K562 (cell line): ENCODE data around the gene SOBP. TPM values are rescaled to one million over a fixed set of nuclear protein-coding genes. Genes with fewer than 3 reads are reported as not detected.
A peak's percentile ranks its signal among the peaks of the same experiment; 100 is the strongest.

Source experiments
- ATAC-seq: fragments of 200-7000 bp; cut with Tn5 transposase; 3 replicates; pipeline ENCODE4 v1.9.1; 2020; ENCODE audit warnings: moderate library complexity
- BruUV-seq: library from RNA; stranded (reverse); fragments of 400-500 nt; replicated peaks from 2 replicates; lab custom pipeline; 2021; lab: Mats Ljungman, UMichigan
- CTCF ChIA-PET: fragments of 300-600 bp; formaldehyde crosslinking; extraction: SDS; loops from one replicate; lab custom pipeline; 2021; ENCODE audit warnings: low intra/inter-chr PET ratio; lab: Yijun Ruan, JAX
- POLR2A ChIA-PET: fragments of 300-600, 350-650 bp; sonication (Branson Sonifier 250); formaldehyde crosslinking; extraction: SDS; loops from one replicate; lab custom pipeline; 2021; ENCODE audit warnings: antibody characterized with exemption, inconsistent platforms; lab: Yijun Ruan, JAX
- DNase-seq, 4 experiments: peaks; one replicate each; pipeline versions ENCODE4 v3.0.0 to v3.0.0-alpha.2; 2011 to 2018; ENCODE audit warnings: low spot score in 3 of 4, mixed read lengths in 3 of 4; ENCODE audit errors: extremely low read depth in 1 of 4
- FAIRE-seq: peaks from 2 replicates; lab custom pipeline; 2011; peaks lifted over from hg19 to GRCh38; lab: Jason Lieb, UNC
- H2AFZ ChIP-seq: 2 replicates; pipeline ENCODE4 v1.6.0; 2011; ENCODE audit warnings: low read depth, low read length, control low read depth, inconsistent platforms
- H3K27ac ChIP-seq: fragments of 200-600 bp; 3 replicates; pipeline ENCODE4 v1.8.0; 2011; ENCODE audit warnings: low read depth, mild to moderate bottlenecking, control low read depth, inconsistent platforms, low read length, moderate library complexity, mixed read lengths; ENCODE audit errors: extremely low read depth
- H3K27me3 ChIP-seq, 2 experiments: fragments of 300-600 bp in 1 of 2; 2 replicates in 1 of 2; 3 replicates in 1 of 2; pipeline versions ENCODE4 v1.6.0 to v1.8.0; 2011; ENCODE audit warnings: inconsistent platforms in 2 of 2, low read length in 2 of 2, mild to moderate bottlenecking in 1 of 2, mixed read lengths in 1 of 2, moderate library complexity in 1 of 2; ENCODE audit not compliant: control insufficient read depth in 2 of 2, insufficient read depth in 2 of 2
- H3K36me3 ChIP-seq: fragments of 300-600 bp; 3 replicates; pipeline ENCODE4 v1.8.0; 2011; ENCODE audit warnings: mild to moderate bottlenecking, low read length, inconsistent platforms; ENCODE audit not compliant: control insufficient read depth, insufficient read depth
- H3K4me1 ChIP-seq, 2 experiments: fragments of 200-600 bp in 1 of 2; replicated peaks in 1 of 2; 2 replicates in 1 of 2; 3 replicates in 1 of 2; pipeline versions ENCODE4 v1.5.1 to v1.8.0; 2011; ENCODE audit warnings: inconsistent platforms in 2 of 2, low read length in 2 of 2, mild to moderate bottlenecking in 1 of 2, mixed read lengths in 1 of 2, moderate library complexity in 1 of 2; ENCODE audit not compliant: control insufficient read depth in 2 of 2, insufficient read depth in 2 of 2
- H3K4me2 ChIP-seq: 2 replicates; pipeline ENCODE4 v1.6.1; 2011; ENCODE audit warnings: low read length, control low read depth, inconsistent platforms, mixed read lengths; ENCODE audit not compliant: insufficient read depth
- H3K4me3 ChIP-seq: fragments of 200-600 bp; sonication (generic), shearing (Covaris generic); 2 replicates; pipeline ENCODE4 v1.5.1; 2016; ENCODE audit warnings: control low read depth, inconsistent platforms
- H3K79me2 ChIP-seq: fragments of 200-600 bp; 3 replicates; pipeline ENCODE4 v1.8.0; 2011; ENCODE audit warnings: low read length, inconsistent platforms; ENCODE audit not compliant: control insufficient read depth, insufficient read depth
- H3K9ac ChIP-seq, 2 experiments: 2 replicates each; pipeline versions ENCODE4 v1.6.0 to v1.6.1; 2011; ENCODE audit warnings: low read depth in 2 of 2, low read length in 2 of 2, control low read depth in 1 of 2, inconsistent platforms in 1 of 2, mild to moderate bottlenecking in 1 of 2, mixed read lengths in 1 of 2; ENCODE audit not compliant: insufficient read depth in 1 of 2
- H3K9me1 ChIP-seq: one replicate; pipeline ENCODE4 v1.6.0; 2011; ENCODE audit warnings: inconsistent platforms, mild to moderate bottlenecking, low read length, moderate library complexity; ENCODE audit not compliant: control insufficient read depth, insufficient read depth
- H3K9me3 ChIP-seq: replicated peaks from 2 replicates; pipeline ENCODE4 v1.5.1; 2011; ENCODE audit warnings: low read depth, low read length, inconsistent platforms; ENCODE audit not compliant: control insufficient read depth, insufficient read depth
- H4K20me1 ChIP-seq: replicated peaks from 2 replicates; pipeline ENCODE4 v1.6.1; 2011; ENCODE audit warnings: low read length, inconsistent platforms, mixed read lengths; ENCODE audit not compliant: control insufficient read depth, insufficient read depth
- DIDO1 ChIP-seq: fragments of 450-650 bp; IDR thresholded peaks from 2 replicates; pipeline ENCODE4 v1.6.1; 2016; ENCODE audit warnings: low read depth, missing biosample characterization, missing genetic modification characterization
- DMBX1 ChIP-seq: fragments of 250-450 bp; sonication (Bioruptor Pico); IDR thresholded peaks from 2 replicates; pipeline ENCODE4 v1.8.0; 2022; ENCODE audit warnings: inconsistent platforms, mild to moderate bottlenecking, moderate library complexity, borderline replicate concordance
- HMGXB4 ChIP-seq: sonication (generic); formaldehyde crosslinking; IDR thresholded peaks from 2 replicates; pipeline ENCODE4 v1.8.1; 2023; ENCODE audit warnings: mild to moderate bottlenecking, missing genetic modification reagents
- HNRNPK ChIP-seq: fragments of 200-400 bp; formaldehyde crosslinking; IDR thresholded peaks from one replicate; pipeline ENCODE4 v1.6.1; 2018; ENCODE audit warnings: mild to moderate bottlenecking, low read depth, low read length; ENCODE audit not compliant: poor library complexity, severe bottlenecking
- NBN ChIP-seq: fragments of 450-650 bp; IDR thresholded peaks from 2 replicates; pipeline ENCODE4 v1.6.1; 2016; ENCODE audit warnings: low read depth, mild to moderate bottlenecking
- WGBS: fragments of 100-300 bp; shearing (Covaris generic); methylation state at CpG from one replicate; pipeline ENCODE4 v1.1.6; 2016; ENCODE audit warnings: low coverage, mixed read lengths; ENCODE audit not compliant: insufficient coverage; ENCODE audit errors: missing lambda C conversion rate; 5-methylcytosine and 5-hydroxymethylcytosine counted together
- in situ Hi-C: fragments of 300-500 bp; cut with MboI; formaldehyde crosslinking; loops from 4 replicates; pipeline ENCODE4 v1.15.0; 2018; ENCODE audit warnings: inconsistent platforms, mixed read lengths
- intact Hi-C: fragments of 100-400 bp; cut with micrococcal nuclease; formaldehyde crosslinking; loops from 2 replicates; pipeline ENCODE4 v1.14.2; 2022
- polyA plus RNA-seq, 8 experiments: library from polyadenylated mRNA; depleted of rRNA in 4 of 8; stranded (reverse) in 5 of 8; unstranded in 3 of 8; fragments of >200 nt; fragmentation: Nextera tagmentation in 2 of 8; fragmentation: Illumina TruSeq in 1 of 8; extraction: Ambion mirVana in 2 of 8; extraction: Trizol in 1 of 8; gene quantifications; 2 replicates each; pipeline versions ENCODE4 v1.2.1 to v1.2.3, GENCODE V29; 2011 to 2014; ENCODE audit warnings: inconsistent platforms in 1 of 8, missing spikeins in 1 of 8
- total RNA-seq, 7 experiments: library from RNA; depleted of rRNA in 6 of 7; stranded (reverse); fragments of >200 nt in 6 of 7; fragmentation: Illumina TruSeq in 2 of 7; extraction: Trizol in 2 of 7; gene quantifications; 2 replicates each; pipeline versions ENCODE4 v1.2.1 to v1.2.3, GENCODE V29; 2011 to 2021; ENCODE audit warnings: low replicate concordance in 1 of 7

SOBP gene
- total and polyA plus RNA-seq, 9 of the 15 experiments (the other 6 are each of a cell fraction or from before 2014, with no cell fraction given): 0.16 TPM; not detected in 8

- intact Hi-C loops (loop anchor here (10.0 kb wide), 1 partner anchor 503 kb away; no protein-coding TSS in a partner anchor), in situ Hi-C loops (no loop called here)
- H3K4me1 ChIP-seq: peaks cover 0 to 6% of the 10 kb centered on the region in 2 experiments; a peak in 1 of 5 replicates
- BruUV-seq: no TSS peak
- TF ChIP-seq DMBX1: no peak
- TF ChIP-seq HMGXB4 (CRISPR knock-in tag): no peak
- TF ChIP-seq HNRNPK: no peak
- TF ChIP-seq DIDO1: no peak
- no peak for TF ChIP-seq NBN
- ChIA-PET POLR2A (interaction anchor here (1.1 kb wide), 1 partner anchor 10 kb away, joined by 3 read pairs; no protein-coding TSS in a partner anchor), CTCF (no interaction called here)
- no peaks in the 10 kb centered on the region for H3K9me3 ChIP-seq
- no peaks in the 10 kb centered on the region for H4K20me1 ChIP-seq
- WGBS: 9% methylated on average over 11 of the region's 11 CpGs
- no peak overlapping the region for H3K9ac ChIP-seq
- no peak overlapping the region for H2AFZ ChIP-seq
- no peak overlapping the region for H3K27ac ChIP-seq
- ATAC-seq (no peak), DNase-seq (no peak), FAIRE-seq (peak; percentile 6)
- H3K9me1 ChIP-seq: no peaks in the 10 kb centered on the region
- no peaks in the 10 kb centered on the region for H3K79me2 ChIP-seq
- H3K4me3 ChIP-seq: no peak overlapping the region
- H3K27me3 ChIP-seq: peaks cover 10 to 37% of the 10 kb centered on the region in 2 experiments
- no peaks in the 10 kb centered on the region for H3K36me3 ChIP-seq
- no peak overlapping the region for H3K4me2 ChIP-seq
Observed at GRCh38 chr6:107637316-107638315, 147.7 kb downstream of the SOBP start.
